Superior temporal gyrus (tissue), 1 donor: ENCODE results near the gene RECQL.
A peak's percentile ranks its signal among the peaks of the same experiment; 100 is the strongest.

ENCODE experiments used
- DNase-seq: peaks from one replicate; pipeline ENCODE4 v3.0.0-alpha.2; 2016; ENCODE audit errors: extremely low spot score

Gene RECQL

GRCh38 chr12:21501258-21502163 lies at the start of gene RECQL, which contains the start of gene GOLT1B:
RECQL (minus strand) TSS chr12:21501635; CDS start chr12:21499570, 2,065 bp downstream.
GOLT1B (plus strand) TSS chr12:21501789; CDS start chr12:21501924, 135 bp downstream.
- peak; percentile 99 for DNase-seq

- DNase-seq: no peak
Measured at GRCh38 chr12:21547437-21547836, 46.0 kb upstream of the RECQL start.

GRCh38 chr12:21546716-21547115 lies 45.3 kb upstream of the RECQL start:
- DNase-seq: no peak

GRCh38 chr12:21545557-21545956 lies 44.1 kb upstream of the RECQL start:
- no peak for DNase-seq

GRCh38 chr12:21543151-21543550 lies 41.7 kb upstream of the RECQL start:
- no peak for DNase-seq

- DNase-seq: no peak
Measured at GRCh38 chr12:21542403-21542802, 41.0 kb upstream of the RECQL start.

- DNase-seq: no peak
Measured at GRCh38 chr12:21541773-21542172, 40.3 kb upstream of the RECQL start.

GRCh38 chr12:21539797-21540196 lies 38.4 kb upstream of the RECQL start:
- DNase-seq: no peak

GRCh38 chr12:21538061-21538653 lies 36.7 kb upstream of the RECQL start:
- no peak for DNase-seq

GRCh38 chr12:21529456-21529855 lies 28.0 kb upstream of the RECQL start:
- no peak for DNase-seq

GRCh38 chr12:21528953-21529352 lies 27.5 kb upstream of the RECQL start:
- DNase-seq: peak; percentile 33

- DNase-seq: peak; percentile 53
Measured at GRCh38 chr12:21527451-21528180, 26.2 kb upstream of the RECQL start.

GRCh38 chr12:21526721-21527345 lies 25.4 kb upstream of the RECQL start:
- DNase-seq: no peak

GRCh38 chr12:21526053-21526452 lies 24.6 kb upstream of the RECQL start, which contains the start of gene SPX:
SPX (plus strand) TSS chr12:21526296; CDS start chr12:21526473, 177 bp downstream.
- no peak for DNase-seq

GRCh38 chr12:21523148-21523547 lies 21.7 kb upstream of the RECQL start:
- no peak for DNase-seq

GRCh38 chr12:21521541-21521940 lies 20.1 kb upstream of the RECQL start:
- no peak for DNase-seq

GRCh38 chr12:21518451-21518850 lies 17.0 kb upstream of the RECQL start:
- no peak for DNase-seq

- no peak for DNase-seq
Measured at GRCh38 chr12:21516281-21516680, 14.8 kb upstream of the RECQL start.

- no peak for DNase-seq
Measured at GRCh38 chr12:21509768-21510167, 8.3 kb upstream of the RECQL start.

GRCh38 chr12:21507849-21508248 lies 6.4 kb upstream of the RECQL start:
- no peak for DNase-seq

- no peak for DNase-seq
Measured at GRCh38 chr12:21505888-21506287, 4.5 kb upstream of the RECQL start.

GRCh38 chr12:21502872-21503271 lies 1.4 kb upstream of the RECQL start:
- DNase-seq: no peak
